ENCODE results near the gene WRNIP1. TPM values are rescaled to one million over a fixed set of nuclear protein-coding genes. Genes with fewer than 3 reads are reported as not detected.
A peak's percentile ranks its signal among the peaks of the same experiment; 100 is the strongest.

Gene WRNIP1
- total and polyA plus RNA-seq, 2 of the 4 experiments (the other 2 are of a cell fraction): 43.7 to 47.1 TPM

DNA sequence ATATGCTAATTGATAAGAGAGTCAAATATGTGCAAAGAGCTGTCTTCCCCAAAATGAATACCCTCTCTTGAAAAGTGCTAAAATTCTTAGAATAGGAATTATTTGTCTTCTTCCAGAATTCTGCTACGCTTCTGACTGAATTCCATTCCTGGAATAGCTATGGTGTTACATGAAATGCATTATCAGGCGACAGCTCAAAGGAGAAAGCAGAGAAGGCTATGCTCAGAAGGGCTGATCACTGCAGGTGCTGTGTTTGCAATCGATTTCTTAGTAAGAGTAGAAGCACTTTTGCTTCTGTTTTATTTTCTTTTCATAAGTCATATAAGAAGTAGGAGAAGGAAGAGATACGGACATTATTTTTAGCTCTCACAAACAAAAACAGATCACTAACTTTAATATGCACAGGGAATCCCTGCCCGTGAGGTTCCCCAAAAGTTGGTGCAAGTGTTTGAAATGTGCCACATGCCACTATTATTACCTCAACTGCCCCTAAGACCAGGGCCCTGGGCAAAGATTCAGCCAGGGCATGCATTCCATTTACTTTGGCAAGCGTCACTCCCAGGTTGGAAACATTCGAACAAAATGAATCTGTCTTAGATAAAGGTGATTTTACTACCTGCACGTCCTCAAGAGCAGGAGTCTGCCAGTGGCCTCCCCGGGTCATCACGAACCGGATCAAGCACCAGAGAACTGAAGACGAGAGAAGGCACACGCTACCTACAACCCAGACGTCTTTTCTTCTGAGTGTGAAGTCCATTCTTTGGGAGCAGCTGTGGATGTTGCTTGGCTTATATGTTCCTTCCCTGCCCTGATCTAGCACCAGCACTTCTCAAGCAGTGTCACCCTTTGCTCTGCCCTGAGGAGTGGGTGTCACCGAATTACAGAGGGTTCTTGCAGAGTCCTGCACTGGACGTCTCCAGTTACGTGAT is 21.6 kb upstream of the WRNIP1 start:
- dilution Hi-C loops (cut with HindIII; ENCODE audit: low sequenced_read_pairs, unreplicated experiment) (no loop called here), intact Hi-C loops (cut with micrococcal nuclease) (no loop called here), in situ Hi-C loops (cut with MboI; ENCODE audit: low sequenced_read_pairs) (no loop called here)
- Histone ChIP-seq H3K23ac (ENCODE audit: low read depth, low read length) (no peak overlapping the region), H2BK15ac (ENCODE audit: low read depth, low read length) (no peak overlapping the region), H4K5ac (ENCODE audit: low read depth, low read length) (no peak overlapping the region), H3K56ac (ENCODE audit: extremely low read depth, insufficient read depth, low read length) (no peak overlapping the region), H3K14ac (replicated peaks; ENCODE audit: low read depth, low read length) (no peak overlapping the region), H2AFZ (replicated peaks; ENCODE audit: low read length, poor library complexity) (no peak overlapping the region), H3K9me1 (ENCODE audit: insufficient read depth, low read length) (no peaks in the 10 kb centered on the region; the same call in 1 of the 2 replicates), H3K9me3 (ENCODE audit: control insufficient read depth, insufficient read depth, low read length) (no peaks in the 10 kb centered on the region), H4K20me1 (ENCODE audit: insufficient read depth, low read length) (no peaks in the 10 kb centered on the region), H3K36me3 (ENCODE audit: control insufficient read depth, insufficient read depth, low read length) (no peaks in the 10 kb centered on the region), H4K8ac (ENCODE audit: low read depth in 2 of 2, low read length in 2 of 2) (no peak overlapping the region), H3K4ac (ENCODE audit: low read depth, low read length) (no peak overlapping the region), H2BK20ac (ENCODE audit: low read depth, low read length) (no peak overlapping the region), H4K91ac (ENCODE audit: insufficient read depth, low read depth, low read length) (no peak overlapping the region), H2AK9ac (replicated peaks; ENCODE audit: low read depth, low read length, poor library complexity) (no peak overlapping the region), H3K4me2 (ENCODE audit: low read depth, low read length) (no peak overlapping the region), H3K18ac (ENCODE audit: low read depth, low read length) (no peak overlapping the region), H3K4me3 (ENCODE audit: insufficient read depth, low read depth, low read length) (no peak overlapping the region), H3K79me1 (ENCODE audit: low read depth in 1 of 2, low read length in 2 of 2) (no peaks in the 10 kb centered on the region), H3K27ac (ENCODE audit: insufficient read depth, low read length) (no peak overlapping the region), H3K4me1 (ENCODE audit: control insufficient read depth, insufficient read depth, low read length) (peaks cover 10% of the 10 kb centered on the region; the same call in 1 of the 2 replicates), H2AK5ac (ENCODE audit: low read depth, low read length) (no peak overlapping the region), H2BK5ac (ENCODE audit: low read depth, low read length, poor library complexity, severe bottlenecking) (no peak overlapping the region), H3K27me3 (ENCODE audit: control insufficient read depth, insufficient read depth, low read length) (no peaks in the 10 kb centered on the region), H3K9ac (ENCODE audit: low read depth, low read length) (no peak overlapping the region; the same call in 1 of the 2 replicates), H2BK120ac (ENCODE audit: low read depth, low read length) (no peak overlapping the region)
- no TSS peak for BruUV-seq (replicated peaks)
- 100% methylated on average over 3 of the region's 17 CpGs; no CpG with 5 or more reads in 1 of the 2 experiments for WGBS, 2 experiments (ENCODE audit: extremely low coverage in 2 of 2, insufficient read length in 1 of 2)
- CTCF ChIA-PET: interaction anchor here (0.6 to 0.9 kb wide), 2 partner anchors 8 to 397 kb away, joined by 3 read pairs; no protein-coding TSS in a partner anchor
- DNase-seq (no peak), ATAC-seq (ENCODE audit: low read depth) (0 out of 2 replicates have a peak, but pooled peaks have one; percentile 15)
- POLR2A ChIA-PET (ENCODE audit: unreplicated experiment): no interaction called here
- no peak for TF ChIP-seq MAZ (IDR thresholded peaks at IDR 0.05; ENCODE audit: borderline replicate concordance, low read depth, low read length)
- no peak for TF ChIP-seq CEBPB (IDR thresholded peaks at IDR 0.05; ENCODE audit: low read depth, low read length)
- no peak for TF ChIP-seq RAD21 (IDR thresholded peaks at IDR 0.05; ENCODE audit: low read length)
- TF ChIP-seq, protein P1, sequence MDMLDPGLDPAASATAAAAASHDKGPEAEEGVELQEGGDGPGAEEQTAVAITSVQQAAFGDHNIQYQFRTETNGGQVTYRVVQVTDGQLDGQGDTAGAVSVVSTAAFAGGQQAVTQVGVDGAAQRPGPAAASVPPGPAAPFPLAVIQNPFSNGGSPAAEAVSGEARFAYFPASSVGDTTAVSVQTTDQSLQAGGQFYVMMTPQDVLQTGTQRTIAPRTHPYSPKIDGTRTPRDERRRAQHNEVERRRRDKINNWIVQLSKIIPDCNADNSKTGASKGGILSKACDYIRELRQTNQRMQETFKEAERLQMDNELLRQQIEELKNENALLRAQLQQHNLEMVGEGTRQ (IDR thresholded peaks at IDR 0.05; ENCODE audit: low read depth, low read length): no peak
- TF ChIP-seq, protein P2, sequence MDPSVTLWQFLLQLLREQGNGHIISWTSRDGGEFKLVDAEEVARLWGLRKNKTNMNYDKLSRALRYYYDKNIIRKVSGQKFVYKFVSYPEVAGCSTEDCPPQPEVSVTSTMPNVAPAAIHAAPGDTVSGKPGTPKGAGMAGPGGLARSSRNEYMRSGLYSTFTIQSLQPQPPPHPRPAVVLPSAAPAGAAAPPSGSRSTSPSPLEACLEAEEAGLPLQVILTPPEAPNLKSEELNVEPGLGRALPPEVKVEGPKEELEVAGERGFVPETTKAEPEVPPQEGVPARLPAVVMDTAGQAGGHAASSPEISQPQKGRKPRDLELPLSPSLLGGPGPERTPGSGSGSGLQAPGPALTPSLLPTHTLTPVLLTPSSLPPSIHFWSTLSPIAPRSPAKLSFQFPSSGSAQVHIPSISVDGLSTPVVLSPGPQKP (IDR thresholded peaks at IDR 0.05; ENCODE audit: borderline replicate concordance, low read depth, low read length): no peak
- no peak for TF ChIP-seq RCOR1 (IDR thresholded peaks at IDR 0.05; ENCODE audit: insufficient replicate concordance, low read length)
- no peak for TF ChIP-seq MXI1 (IDR thresholded peaks at IDR 0.05; ENCODE audit: borderline replicate concordance, low read depth, low read length)
- no peak for TF ChIP-seq NFE2L2 (IDR thresholded peaks at IDR 0.05; ENCODE audit: low read depth, low read length)
- TF ChIP-seq SMC3 (IDR thresholded peaks at IDR 0.05; ENCODE audit: low read depth, low read length): no peak
- TF ChIP-seq BHLHE40 (IDR thresholded peaks at IDR 0.05; ENCODE audit: low read depth, low read length): no peak

Measured in IMR-90 (cell line).